ENCODE data around the gene TMC3.

- TF ChIP-seq CTCF (IDR thresholded peaks at IDR 0.05; ENCODE audit: low read length) (no peak), EZH2 (IDR thresholded peaks at IDR 0.05; ENCODE audit: borderline replicate concordance, low read length) (no peak)
Observed at GRCh38 chr15:81376231-81376630, 2.2 kb upstream of the TMC3 start.
